SIG-M5 treated with dmso at 0.1 percent for 504 hours (cell line): ENCODE data around the gene HOXC11.

Experiments
- DNase-seq: peaks from one replicate; lab custom pipeline; 2025; ENCODE audit not compliant: unreplicated experiment; lab: John Stamatoyannopoulos, UW

HOXC11 gene

DNA sequence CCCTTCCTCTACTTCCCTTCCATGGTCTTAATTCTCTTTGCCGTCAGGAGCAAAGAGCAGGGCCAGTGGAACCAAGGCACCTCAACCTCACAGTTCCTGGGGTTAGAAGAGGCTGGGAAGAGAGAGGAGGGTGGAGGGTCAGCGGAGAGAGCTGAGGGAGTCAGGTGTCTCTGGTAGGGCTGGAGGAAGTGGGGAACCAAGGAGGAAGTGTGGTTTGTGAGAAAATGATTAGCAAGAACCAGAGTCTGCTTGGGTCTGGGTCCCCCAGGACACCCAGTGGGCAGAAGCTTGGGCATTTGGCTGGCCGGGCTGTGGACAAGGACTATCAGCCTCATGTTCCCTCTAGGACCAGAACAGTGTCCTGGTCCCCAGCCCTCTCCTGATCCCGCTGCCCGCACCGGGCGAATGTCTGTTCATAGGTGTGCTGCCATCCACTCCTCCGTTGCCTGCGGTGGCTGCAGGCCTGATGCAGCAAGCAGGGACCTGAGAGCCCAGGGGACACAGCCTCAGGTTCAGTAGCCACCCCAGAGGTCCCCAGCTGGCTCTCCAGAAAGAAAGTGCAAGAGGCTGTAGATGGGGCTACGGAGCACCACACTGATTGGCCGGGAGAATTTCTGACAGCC is 15.9 kb upstream of the HOXC11 start:
- no peak for DNase-seq

DNA sequence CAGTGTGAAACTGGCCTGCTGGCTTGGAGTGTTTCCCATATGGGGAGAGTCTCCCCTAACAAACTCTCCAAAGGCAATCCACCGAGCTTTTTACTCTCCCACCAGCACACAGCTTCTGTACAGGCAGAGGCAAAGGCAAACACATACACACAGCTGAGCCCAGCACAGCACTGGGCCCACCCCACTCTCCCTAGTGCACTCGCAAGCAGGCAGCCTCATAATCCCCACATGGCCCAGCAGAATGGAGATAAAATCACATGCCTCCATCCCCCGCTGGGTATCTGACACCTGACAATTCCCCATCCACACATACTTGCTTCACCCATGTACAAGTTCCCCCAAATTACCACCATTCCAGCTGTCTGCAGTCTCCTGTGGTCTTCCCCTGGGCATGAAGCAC is 14.8 kb upstream of the HOXC11 start:
- DNase-seq: no peak

DNA sequence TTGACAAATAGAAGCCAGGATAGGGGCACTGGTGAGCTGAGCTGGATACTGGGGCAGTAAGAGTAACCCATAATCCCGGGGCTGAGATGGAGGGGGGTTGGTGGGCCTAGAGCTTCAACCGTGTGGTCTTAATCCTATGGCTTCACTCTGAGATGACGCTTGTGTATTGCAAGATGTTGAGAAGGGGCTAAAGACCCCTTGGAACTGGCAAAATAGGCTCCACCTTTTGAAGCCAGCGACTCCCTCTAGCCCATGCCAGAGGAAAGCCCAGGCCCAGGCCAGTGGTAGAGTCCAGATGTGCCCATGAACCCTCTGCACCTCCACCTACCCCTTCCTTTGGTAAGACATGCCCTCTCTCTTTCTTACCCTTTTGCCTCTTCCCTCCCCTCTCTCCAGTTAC is 13.6 kb upstream of the HOXC11 start:
- no peak for DNase-seq

DNA sequence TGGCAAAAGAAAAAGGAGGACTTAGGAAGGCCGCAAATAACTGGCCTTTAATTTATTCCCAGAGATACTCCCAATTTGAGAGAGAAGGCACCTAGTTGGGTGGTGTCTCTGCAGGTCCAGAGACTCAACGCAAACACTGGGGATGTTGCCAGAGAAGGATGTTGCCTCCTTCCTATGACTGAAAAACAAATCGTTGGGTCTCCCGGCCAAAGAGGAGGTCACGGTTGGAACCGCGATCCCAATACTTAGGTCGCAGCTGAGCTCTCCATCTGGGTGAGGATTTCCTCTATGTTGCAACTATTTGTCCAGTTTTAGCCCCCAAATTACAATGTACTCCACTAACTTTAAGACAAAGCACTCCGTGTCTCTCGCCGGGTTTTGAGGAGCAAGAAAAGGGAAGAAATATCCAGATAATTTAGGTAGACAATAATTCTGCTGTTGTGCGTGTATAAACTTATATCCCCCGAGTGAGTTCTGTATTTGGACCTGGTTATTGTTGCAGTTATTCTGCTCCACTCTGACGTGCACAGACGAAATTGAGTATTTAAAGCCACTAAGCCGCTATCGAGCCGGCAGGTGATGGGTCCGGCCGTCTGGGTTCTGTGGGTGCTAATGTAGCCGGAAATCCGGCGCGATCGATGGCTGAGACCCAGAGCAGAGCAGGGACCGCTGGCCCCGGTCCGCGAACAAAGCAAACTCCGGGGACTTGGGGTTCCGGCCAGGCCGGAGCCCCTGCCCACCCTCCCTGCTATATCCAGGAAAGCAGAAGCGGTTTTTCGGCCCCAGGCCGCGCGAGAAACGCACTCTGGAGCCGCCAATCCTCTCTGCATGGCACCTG is 12.5 kb upstream of the HOXC11 start:
- DNase-seq: no peak

DNA sequence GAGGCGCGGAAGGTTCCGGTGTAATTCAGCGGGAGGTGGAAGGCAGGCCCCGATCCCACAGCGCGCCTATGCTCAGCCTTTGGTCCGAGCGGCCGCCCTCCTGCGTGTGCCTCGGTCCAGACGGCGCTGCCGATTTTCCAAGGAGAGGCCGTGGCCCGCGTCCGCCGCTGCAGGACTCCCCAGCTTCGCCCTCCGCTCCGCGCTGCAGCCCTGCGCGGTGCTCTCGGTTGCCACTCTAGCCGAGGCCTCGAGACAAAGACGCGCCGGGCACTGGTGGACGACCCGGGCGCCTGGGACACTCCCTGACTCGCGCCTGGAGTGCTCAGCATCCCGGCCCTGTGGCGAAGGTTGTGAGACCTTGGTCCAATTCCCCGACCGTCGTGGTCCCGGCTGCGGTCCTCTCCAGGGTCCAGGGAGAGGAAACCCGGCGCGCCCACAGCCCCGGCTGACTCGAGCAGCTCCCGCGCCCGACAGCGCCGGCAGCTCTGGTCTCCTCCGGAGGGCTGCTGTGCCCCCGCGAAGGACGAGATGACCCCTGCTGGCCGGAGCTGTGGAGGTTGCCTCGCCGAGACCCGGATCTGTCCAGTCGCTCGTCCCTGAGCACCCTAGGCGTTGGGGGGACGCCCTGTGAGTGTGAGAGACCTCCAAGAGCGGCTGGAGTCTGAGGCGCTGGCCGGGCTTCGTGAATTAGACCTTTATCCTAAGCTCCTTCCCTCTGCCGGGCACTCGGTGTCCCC is 11.7 kb upstream of the HOXC11 start:
- DNase-seq: no peak

DNA sequence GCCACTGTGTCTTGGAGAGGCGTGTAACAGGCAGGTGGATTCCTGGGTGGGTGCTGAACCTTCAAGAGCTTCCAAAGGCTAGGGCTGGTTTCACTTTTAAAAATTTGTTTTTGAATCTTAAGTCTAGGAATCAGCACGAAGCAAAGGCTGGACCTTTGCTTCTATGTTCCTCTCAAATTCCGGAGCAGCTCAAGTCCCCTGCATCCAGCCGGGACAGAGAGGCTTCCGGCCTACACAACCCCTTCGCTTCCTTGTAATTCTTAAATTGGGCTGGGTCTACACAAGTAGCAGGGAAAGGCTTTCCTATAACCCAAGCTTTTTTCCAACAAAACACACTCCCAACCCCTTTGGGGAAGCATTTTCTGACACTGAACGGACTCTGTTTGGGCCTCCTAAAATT is 9.9 kb upstream of the HOXC11 start:
- DNase-seq: no peak

DNA sequence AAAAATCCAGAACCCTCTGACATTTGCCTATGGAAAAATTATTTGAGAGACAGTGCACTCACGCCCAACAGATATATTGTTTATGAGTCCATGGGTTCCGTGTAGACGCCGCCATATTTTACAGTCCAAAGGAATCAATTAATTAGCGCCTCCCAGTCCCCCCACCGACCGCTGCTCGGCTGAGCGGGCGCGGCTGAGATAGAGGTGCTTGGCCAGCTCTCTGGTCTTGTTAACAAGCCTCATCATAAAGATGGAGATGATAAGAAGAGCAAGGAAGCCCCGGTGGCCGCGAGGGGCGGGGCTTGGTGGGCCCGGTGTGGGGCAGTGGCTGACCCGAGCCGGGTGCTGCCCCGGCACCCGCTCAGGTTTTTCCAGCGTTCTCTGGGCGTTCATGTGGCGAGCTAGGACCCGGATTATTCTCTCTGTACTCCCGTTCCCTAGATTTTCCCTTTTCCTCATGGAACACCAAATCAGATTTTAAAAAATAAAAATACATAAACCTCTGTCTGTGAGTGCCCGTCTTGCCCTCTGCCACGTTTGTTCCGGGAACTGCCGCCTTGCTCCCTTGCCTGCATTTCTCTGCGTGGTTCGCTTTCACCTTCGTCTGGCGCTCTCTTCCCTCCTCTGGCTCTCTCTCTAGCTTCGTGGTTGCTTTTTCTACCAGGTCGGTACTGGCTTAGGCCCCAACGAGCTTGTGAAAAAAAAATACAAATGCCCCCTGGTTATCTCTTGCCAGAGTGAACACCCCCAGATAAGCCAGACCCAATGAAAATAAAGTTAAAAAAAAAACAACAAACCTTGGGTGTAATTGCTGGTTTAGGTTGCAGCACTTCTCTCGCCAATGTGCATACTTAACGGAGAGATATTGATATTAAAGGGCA is 9.3 kb upstream of the HOXC11 start:
- DNase-seq: no peak

DNA sequence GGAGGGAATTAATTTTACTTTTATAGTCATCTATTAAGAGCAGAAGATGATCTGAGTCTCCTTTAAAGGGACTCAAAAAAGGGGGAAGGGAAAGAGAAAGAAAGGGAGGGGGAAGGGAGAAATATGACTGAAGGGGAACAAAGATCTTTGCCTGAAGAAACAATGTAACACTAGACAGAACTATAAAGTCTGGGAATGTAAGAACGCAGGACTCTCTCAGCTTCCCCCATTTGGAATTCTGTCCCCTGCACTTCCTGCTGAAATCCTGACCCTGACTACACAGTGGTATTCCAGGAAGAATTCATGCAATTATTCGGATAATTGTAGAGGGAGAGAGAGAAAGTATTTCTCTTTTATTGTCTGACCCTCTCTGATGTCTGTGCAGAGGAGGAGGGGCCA is 8.6 kb upstream of the HOXC11 start:
- DNase-seq: no peak

DNA sequence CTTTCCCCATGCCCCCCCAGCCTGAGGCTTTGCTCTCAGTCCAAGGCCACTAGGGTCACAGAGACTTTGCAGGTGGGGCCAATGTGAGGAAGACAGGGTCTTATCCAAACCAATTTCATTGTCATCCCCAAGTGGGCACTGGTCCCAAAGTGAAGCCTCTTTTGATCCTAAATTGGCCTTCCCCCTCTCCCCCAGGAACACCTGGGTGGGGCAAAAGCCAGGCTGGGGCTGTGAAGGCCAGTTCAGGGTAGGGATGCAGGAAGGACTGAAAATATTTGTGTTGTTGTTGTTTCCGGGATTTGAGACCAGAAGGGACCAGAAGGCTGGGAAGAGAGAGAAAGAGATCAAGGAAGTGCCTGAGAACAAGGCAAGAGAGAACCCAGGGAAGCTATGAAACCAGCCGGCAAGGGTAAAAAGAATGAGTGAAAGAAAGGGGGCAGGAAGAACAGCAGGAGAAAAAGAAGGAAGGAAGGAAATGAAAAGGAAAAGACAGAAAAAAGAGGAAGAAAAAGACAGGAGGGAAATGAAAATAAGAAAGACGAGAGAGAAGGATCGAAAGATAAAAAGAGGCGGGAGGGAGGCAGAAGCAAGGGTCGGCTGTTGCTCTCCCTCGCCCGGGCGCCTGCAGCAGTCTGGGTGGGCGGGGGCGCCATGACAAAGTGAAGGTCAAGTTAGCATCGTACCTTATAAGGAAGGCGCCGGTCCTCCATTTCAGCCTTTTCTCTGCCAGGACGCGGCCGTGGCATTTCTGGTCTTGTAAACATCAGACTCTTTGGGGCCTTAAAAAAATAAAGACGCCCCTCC is 7.4 kb upstream of the HOXC11 start:
- DNase-seq: no peak

DNA sequence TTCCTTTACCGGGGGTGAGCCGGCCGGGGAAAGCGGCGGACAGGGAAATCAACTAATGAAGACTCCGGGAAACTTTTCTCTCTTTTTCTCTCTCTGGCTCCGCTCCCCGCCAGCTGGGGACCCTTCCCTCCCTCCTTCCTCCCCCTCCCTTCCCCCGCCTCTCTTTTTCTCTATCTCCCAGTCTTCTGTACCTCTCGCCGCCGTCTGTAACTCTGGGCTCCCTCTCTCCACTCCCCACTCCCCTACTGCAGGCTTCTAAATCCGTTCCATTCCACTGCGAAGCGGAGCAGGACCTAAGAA is 6.9 kb upstream of the HOXC11 start:
- DNase-seq: no peak

DNA sequence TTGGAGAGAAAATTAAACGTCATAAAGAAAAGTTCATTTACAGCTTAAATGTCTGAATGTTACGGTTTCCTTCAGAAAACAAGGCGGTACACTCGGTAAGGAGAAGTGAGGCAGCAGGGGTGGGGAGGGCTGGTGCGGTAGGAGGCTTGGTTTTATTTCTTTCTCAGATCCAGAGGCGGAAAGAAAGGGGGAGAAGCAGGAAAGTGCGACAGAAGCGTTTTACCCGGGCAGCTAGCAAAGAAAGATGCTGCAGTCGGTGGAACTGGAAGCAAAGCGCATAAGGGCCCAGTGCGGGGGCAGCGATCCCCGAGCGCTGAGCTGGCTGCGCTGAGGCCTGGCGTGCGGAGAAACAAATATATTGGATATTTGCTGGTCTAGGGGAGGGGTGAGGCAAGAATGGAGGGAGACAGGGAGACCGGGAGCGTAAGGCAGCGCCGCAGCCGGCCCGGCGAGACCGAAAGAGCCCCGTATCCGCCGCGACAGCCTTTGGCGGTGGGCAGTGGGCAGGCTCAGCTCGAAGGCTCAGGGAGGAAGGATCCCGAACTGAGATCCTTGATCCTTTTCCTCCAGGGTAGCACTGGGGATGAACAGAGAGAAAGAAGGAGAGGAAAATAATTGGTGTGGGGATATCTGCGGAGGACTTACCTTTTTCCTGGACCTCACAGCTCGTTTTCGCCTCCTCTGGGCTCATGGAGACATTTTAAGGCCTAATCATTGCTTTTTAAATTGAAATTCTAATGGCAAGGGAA is 6.4 kb upstream of the HOXC11 start:
- no peak for DNase-seq

DNA sequence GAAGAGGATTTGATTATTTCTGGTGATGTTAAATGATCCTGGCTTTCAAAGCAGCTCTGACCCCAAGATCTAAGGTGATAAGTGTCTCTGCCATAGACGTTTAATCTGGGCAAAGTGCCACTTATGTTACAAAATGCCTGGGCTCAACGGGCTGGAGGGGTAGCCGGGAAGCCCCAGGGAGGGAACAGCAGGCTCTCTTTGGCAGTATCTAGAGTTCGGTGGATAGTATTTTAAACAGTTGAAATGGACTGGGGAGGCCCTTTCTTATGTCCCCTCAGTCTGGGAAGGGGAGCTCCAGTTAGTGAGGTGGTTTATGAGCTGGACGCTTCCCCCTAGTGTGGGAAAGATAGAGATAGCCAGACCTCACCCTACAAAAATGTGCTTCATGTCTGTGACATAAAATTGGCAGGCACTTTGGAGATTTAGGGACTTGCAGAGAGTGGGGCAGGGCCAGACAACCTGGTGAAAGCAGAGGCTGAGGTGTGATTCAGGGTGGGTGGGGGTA is 5.5 kb upstream of the HOXC11 start:
- DNase-seq: no peak

DNA sequence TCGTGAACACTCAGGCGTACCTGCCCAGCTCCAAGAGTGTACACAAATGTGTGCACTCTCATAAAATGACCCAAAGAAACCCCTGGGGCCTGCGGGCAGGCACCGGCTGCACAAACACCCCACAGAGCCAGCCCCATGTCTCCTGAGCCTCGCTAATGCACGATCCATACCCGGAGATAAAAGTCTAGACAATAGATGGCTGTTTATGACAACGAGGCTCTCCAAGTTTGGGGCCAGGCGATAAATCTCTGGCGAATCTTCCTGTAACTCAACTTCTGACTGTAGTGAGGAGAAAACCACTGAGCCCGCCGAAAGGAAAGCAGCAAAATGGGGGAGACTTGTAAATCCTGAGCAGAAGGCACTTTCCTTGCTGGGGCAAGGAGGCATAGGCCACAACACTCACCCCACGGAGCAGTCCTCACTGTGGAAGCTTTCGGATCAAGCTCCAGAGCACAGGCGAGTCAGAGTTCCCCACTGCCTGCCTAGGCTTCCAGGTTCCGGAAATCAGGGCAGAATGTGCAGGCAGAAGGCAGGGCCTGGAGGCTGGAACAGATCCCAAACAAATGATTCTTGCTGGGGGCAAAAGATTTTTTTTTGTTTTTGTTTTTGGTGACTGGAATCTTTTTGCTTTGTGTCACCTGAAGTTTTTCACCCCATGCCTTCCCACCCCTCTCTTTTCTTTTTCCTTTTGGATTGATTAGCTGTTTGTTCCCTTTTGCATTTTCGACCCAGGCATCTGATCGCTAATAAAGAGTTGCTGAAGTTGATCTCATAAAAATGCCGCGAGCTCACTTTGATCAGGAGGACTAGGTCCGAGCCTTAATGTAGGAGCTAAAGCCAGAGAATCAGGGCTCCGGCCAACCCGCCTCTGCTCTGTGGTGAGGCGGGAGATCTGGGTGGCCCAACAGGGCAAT is 4.5 kb upstream of the HOXC11 start:
- no peak for DNase-seq

DNA sequence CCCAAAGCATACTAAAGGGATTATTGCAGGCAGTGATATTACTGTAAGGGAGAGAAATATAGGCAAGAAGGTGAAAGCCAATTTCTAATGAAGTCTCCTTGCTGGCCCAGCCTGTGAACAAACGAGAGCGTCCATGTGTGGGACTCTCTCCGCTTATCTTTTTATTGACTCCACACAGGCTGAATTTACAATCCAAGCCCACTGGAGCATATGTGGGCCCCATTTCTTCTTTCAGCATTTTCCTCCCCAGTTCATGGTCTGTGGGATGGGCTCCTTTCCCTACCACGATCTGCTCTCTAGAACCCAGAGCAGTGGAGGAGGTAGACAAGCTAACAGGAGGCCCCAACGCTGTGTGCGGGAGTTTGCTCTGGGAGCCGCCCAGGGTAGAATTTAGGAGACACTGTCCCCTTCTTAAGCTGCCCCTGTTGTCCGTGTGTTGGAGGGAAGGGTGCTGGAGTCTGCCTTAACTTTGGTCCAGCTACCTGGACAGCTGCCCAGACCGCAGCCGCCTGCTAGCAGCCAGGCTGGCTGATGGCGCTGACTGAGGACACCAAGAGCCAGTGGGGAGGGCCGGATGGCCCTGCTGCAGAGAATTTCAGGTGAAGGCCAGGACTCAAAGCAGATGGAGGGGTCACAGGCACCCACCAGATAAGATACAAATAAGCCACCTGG is 3.2 kb upstream of the HOXC11 start:
- no peak for DNase-seq

DNA sequence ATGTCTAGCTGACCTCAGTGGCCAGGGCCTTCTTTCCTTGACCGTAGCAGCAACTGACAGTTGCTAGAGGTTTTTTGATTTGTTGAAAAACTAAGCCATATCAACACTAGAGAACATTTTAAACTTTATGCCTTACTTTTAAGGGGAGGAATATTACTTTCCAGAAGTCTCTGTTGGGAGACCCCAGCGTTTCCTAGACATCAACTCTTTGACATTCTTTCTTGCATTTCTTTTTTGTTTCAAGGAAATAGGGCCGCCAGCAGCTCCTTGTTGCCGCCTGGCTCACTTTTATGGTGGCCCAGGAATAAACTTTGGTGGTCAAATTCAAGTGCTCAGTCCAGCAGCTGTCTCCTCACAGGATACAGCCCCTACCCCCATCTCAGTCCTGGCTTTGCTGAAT is 2.5 kb upstream of the HOXC11 start:
- DNase-seq: no peak

DNA sequence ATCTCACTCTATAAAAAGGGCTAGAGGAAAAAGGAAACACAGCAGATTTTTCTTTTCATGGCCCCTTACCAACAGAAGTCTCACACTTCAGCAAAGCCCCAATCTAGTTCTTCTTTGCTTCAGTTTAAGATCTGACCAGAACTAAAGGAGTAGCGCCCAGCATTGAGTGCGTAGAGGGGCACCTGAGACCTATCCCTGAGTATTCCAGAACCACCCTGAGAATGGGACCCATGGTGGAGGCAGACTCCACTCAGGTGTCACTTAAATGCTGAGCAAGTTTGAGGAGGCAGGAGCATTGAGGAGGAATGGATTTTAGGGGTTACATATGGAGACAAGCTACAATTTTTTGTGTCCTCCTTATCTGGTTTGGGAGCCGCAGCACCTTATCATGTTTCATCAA is 1.8 kb upstream of the HOXC11 start:
- DNase-seq: no peak

DNA sequence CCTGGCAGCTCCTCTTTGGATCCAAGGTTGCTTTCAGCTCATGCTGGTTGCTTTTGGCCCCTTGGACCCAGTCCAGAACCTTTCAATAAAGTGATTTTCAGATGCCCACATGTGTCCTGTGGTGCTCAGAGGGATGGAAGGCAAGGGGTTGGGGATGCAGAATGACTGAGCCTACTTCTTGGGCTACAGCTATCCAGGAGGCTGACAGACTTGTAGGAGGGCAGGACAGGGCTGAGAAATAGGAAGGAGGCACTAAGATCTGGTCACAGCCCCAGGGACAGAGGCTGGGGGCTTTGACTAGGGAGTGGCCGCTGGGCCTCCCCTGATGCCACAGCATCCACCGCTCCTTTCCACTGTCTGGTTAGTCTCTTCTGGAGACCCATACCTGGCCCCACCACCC is 1.2 kb upstream of the HOXC11 start:
- no peak for DNase-seq

DNA sequence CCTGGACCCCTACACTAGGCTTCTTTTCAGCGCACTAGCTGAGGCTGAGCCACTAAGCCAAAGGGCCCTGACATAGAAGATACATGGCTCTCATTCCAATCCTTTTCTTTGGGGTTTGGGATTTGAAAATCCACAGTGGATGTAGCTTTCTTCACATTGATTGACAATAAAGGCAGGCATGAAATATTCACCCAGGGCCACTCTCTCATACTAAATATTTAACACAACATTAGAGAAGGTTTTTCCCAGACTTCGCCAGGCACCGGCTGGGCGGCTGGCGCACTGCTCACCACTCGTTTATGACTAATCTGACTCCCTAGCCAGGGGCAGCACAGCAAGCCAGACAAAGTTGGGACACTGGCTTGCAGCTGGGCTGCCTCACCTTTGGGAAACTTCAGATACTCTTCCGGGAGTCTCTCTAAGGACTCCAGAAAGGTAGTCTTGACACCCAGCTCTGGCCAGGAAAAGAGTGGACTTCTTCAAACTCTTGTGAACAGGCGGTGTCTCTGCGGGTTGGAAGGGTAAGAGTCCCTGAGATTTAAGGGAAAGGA is 699 bp upstream of the HOXC11 start:
- no peak for DNase-seq
